Effector memory CD8-positive, alpha-beta T cell (primary cell): Measurements from ENCODE around the gene PLOD2.

Source experiments
- ATAC-seq: fragments of 150-1000 bp; cut with Tn5 transposase; replicated peaks from 2 replicates; pipeline ENCODE4 v1.10.0; 2021; ENCODE audit warnings: mild to moderate bottlenecking, moderate library complexity
- DNase-seq, 3 experiments: peaks; one replicate each; pipeline ENCODE4 v3.0.0; 2021
- H3K27ac Mint-ChIP-seq, 2 donors: one replicate each; pipeline ENCODE4 v1.8.0; 2022; ENCODE audit warnings: mild to moderate bottlenecking in 2 of 2, mixed read lengths in 2 of 2, moderate library complexity in 2 of 2
- H3K27me3 Mint-ChIP-seq, 2 donors: one replicate each; pipeline ENCODE4 v1.8.0; 2022; ENCODE audit warnings: mixed read lengths in 2 of 2
- H3K36me3 Mint-ChIP-seq: one replicate; pipeline ENCODE4 v1.8.0; 2022; ENCODE audit warnings: mild to moderate bottlenecking, moderate library complexity, mixed read lengths; ENCODE audit not compliant: insufficient read depth
- H3K4me1 Mint-ChIP-seq, 2 donors: one replicate each; pipeline ENCODE4 v1.8.0; 2022; ENCODE audit warnings: low read depth in 2 of 2, mixed read lengths in 2 of 2
- H3K4me3 Mint-ChIP-seq, 2 donors: one replicate each; pipeline ENCODE4 v1.8.0; 2022; ENCODE audit warnings: mild to moderate bottlenecking in 2 of 2, mixed read lengths in 2 of 2, moderate library complexity in 2 of 2
- H3K9me3 Mint-ChIP-seq, 2 donors: one replicate each; pipeline ENCODE4 v1.8.0; 2022; ENCODE audit warnings: mixed read lengths in 2 of 2
- total RNA-seq, 9 experiments: gene quantifications; one replicate each; lab custom pipeline; 2026; lab: John Stamatoyannopoulos, UW

Gene PLOD2
- total RNA-seq, result 0 to 10.2 (median 0.06) reads per million in 9 experiments

DNA sequence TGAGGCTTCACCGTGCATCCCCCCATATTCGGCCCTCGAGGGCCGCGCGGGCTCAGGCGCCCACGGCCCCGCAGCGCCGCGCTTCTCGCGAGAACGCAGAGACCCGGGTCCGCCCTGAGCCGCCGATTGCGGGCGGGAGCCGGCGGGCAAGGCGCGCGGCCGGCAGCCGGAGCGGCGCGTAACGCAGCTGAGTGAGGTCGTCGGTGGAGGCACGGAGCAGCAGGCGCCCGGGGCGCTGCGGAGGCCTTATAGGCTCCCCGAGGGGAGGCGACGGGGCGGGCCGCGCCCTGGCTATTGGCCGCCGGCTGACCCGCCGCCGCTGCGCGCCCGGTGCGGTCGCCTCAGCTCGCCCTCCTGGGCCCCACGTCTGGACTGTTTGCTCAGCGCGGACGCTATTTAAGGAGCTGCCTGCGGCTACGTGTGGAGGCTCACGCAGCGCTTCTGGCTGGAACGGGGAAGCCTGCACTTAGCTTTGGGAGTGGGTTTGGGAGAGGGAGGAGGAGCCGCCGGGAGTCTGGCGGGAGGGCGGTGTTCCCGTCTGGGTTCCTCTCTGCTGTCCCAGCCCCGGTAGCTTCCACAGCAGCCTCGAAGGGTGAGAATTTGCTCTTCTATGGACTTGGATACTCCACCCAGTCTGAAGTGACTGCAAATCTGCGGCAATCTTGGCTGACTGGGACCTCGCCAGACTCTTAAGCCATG lies at the start of gene PLOD2:
Gene PLOD2, minus strand, starts transcription at position 221 of the 699 bp plus-strand sequence. Its CDS starts 195 bp downstream, at position 26.
- peaks cover 33 to 44% of the 10 kb centered on the region in 2 donors for H3K27me3 Mint-ChIP-seq
- ATAC-seq (peak; percentile 10), DNase-seq (no peak)

DNA sequence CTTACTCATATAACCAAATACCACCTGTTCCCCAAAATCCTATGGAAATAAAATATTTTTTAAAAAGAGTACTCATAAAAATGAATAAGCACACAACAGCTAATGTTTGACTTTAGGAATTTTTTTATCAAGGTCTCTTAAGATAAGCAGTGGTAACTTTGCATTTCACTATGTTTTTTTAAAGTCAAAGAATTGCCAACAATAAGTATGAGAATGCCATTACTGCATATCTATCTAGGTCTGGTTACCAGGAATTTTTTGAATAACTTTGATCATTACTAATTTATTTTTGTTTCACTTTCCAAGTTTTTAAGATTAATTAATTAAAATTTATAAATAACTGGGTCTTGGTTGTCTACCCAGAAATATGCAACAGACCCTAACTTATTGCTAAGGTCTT lies 48.4 kb upstream of the PLOD2 start:
- peaks cover 4% of the 10 kb centered on the region for H3K36me3 Mint-ChIP-seq

More for the DNA sequence above, at the start of gene PLOD2:
- Mint-ChIP-seq H3K9me3 (peaks cover 0 to 3% of the 10 kb centered on the region in 2 donors), H3K36me3 (no peaks in the 10 kb centered on the region), H3K27ac (no peak within 1 kb of the TSS), H3K4me3 (peak within 1 kb of the TSS; percentile 21 to 61), H3K4me1 (peaks cover 0 to 6% of the 10 kb centered on the region in 2 donors)

DNA sequence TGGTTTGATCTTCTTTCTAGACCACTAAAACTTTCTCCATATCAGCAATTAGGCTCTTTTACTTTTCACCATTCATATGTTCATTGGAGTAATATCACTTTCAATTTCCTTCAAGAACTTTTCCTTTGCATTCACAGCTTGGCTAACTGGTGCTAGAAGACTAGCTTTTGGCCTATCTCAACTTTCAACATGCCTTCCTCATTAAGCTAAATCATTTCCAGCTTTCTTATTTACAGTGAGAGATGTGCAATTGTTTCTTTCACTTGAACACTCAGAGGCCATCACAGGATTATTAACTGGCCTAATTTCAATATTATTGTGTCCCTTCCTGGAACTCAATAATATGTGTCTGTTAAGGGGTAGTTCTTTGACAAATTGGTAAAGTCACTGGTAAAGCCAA lies 42.8 kb upstream of the PLOD2 start:
- ATAC-seq (no peak), DNase-seq (no peak)
- Mint-ChIP-seq H3K9me3 (no peaks in the 10 kb centered on the region), H3K27me3 (no peaks in the 10 kb centered on the region), H3K4me3 (no peak overlapping the region), H3K36me3 (no peaks in the 10 kb centered on the region), H3K27ac (no peak overlapping the region), H3K4me1 (no peaks in the 10 kb centered on the region)

More for the DNA sequence above, 48.4 kb upstream of the PLOD2 start:
- no peak overlapping the region for H3K27ac Mint-ChIP-seq
- H3K9me3 Mint-ChIP-seq, result no peaks in the 10 kb centered on the region
- no peaks in the 10 kb centered on the region for H3K27me3 Mint-ChIP-seq
- no peak overlapping the region for H3K4me3 Mint-ChIP-seq
- no peak for DNase-seq
- H3K4me1 Mint-ChIP-seq, result no peaks in the 10 kb centered on the region
- no peak for ATAC-seq

DNA sequence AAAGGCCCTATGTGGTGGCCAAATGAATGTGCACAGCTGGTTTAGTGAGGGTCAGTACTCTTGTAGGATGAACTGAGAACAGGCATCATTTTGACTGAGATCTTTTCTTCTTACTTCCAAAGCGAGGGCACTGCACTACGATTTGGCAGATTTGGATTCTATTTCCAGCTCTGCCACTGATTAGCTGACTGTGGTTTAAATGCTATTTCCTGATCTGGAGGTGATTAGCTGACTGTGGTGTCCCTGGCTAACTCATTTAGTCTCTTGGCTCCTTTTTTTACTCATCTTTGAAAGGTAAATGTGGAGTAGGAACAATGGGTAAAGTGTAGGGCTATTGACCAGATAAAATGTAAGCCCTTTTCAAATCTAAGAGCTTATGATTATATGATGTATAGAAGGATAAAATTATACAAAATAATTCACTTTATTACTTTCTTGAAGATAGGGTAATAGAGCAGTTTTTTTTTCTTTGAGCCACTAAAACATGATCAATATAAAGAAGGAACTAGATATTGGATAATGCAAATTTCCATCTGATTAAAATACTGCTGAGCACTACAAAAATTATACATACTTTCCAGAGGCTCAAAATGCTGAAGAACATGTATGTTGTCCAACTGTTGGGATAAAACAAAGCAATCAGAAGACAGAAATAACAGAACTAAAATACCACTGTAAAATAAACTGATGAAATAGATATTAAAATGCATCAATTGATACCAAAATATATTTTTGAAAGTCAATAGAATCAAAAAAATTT lies 39.7 kb upstream of the PLOD2 start:
- Mint-ChIP-seq H3K4me3 (no peak overlapping the region), H3K4me1 (no peaks in the 10 kb centered on the region), H3K36me3 (no peaks in the 10 kb centered on the region), H3K27me3 (no peaks in the 10 kb centered on the region), H3K27ac (no peak overlapping the region), H3K9me3 (no peaks in the 10 kb centered on the region)
- ATAC-seq, result no peak
- no peak for DNase-seq

DNA sequence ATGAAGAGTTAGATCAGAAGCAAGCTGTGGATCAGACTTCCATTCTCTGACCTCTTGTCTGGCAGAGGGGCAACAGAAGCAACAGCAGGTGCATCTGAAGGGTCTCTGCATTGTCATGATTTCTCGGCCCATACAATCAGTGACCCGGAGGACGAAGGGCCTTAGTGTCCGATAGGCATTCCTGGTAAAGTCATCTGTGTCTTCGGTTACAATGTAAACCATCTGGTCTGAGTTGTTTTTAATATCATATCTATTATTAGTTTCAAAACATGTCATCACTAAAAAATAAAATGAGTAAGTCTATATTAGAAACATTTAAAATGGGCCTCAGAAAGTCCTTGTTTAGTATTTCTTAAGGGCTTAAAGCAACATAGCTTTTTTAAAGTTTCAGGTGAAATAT lies 38.8 kb upstream of the PLOD2 start:
- Mint-ChIP-seq H3K27ac (no peak overlapping the region), H3K4me3 (no peak overlapping the region), H3K9me3 (no peaks in the 10 kb centered on the region), H3K27me3 (no peaks in the 10 kb centered on the region), H3K4me1 (no peaks in the 10 kb centered on the region), H3K36me3 (no peaks in the 10 kb centered on the region)
- DNase-seq (no peak), ATAC-seq (no peak)

DNA sequence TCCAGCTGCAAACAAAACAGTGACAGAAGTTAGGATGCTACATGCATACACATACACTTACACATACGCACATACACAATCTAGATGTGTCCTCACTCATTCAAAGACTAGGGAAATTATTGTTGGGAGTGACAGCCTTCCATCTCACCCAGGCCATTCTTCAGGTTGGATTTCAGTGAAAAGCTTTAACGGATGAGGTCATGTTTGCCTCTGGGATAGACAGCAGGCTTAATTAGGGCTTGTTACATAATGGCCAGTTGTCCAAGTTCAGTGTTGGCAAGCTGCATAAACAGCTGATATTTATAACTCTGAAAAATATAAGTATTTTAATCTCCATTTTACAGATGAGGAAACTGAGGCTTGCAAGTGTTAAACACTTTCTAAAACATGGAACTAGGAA lies 35.8 kb upstream of the PLOD2 start:
- no peak for ATAC-seq
- Mint-ChIP-seq H3K4me1 (no peaks in the 10 kb centered on the region), H3K4me3 (no peak overlapping the region), H3K9me3 (no peaks in the 10 kb centered on the region), H3K27ac (no peak overlapping the region), H3K36me3 (no peaks in the 10 kb centered on the region), H3K27me3 (no peaks in the 10 kb centered on the region)
- no peak for DNase-seq

DNA sequence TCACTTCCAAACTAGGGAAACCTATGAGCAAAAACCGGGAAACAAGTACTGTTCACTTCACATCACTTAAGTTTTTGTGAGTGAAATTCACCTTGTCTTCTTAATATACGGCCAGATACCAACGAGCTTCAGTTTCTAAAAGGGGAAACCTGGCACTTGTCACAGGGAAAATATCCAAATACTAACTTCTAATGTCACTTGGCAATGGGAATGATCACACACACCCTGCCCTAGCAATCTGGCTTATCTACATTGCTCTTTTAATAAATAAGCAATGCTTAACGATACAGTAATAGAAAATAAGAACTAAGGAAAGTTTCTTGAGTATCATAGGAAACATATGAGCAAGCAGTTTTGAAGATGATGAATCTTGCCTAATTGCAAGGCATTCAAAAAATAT lies 34.6 kb upstream of the PLOD2 start:
- H3K9me3 Mint-ChIP-seq, result no peaks in the 10 kb centered on the region
- no peak overlapping the region for H3K4me3 Mint-ChIP-seq
- ATAC-seq, result no peak
- no peaks in the 10 kb centered on the region for H3K4me1 Mint-ChIP-seq
- DNase-seq, result no peak
- H3K27ac Mint-ChIP-seq, result no peak overlapping the region
- H3K27me3 Mint-ChIP-seq, result no peaks in the 10 kb centered on the region
- H3K36me3 Mint-ChIP-seq, result no peaks in the 10 kb centered on the region

DNA sequence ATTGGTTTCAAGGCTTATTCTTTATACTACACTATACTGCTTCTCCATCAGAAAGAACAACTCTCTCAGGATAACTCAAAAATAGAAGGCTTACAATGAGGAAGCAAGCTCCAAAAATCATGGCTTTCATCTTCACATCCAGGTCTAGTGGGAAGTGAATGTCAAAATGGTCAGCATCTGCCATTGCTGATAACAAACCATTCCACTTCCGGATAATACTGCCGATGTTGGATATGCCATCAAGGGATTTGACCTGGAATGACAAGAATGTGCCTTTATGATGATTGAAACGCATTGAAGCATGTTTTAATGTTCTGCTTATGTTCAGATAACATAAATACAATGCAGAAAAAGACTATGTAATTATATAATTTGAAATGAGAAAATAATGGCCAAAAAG lies 34.0 kb upstream of the PLOD2 start:
- Mint-ChIP-seq H3K36me3 (no peaks in the 10 kb centered on the region), H3K27ac (no peak overlapping the region), H3K4me3 (no peak overlapping the region), H3K27me3 (no peaks in the 10 kb centered on the region), H3K4me1 (no peaks in the 10 kb centered on the region), H3K9me3 (no peaks in the 10 kb centered on the region)
- DNase-seq, result no peak
- ATAC-seq, result no peak

DNA sequence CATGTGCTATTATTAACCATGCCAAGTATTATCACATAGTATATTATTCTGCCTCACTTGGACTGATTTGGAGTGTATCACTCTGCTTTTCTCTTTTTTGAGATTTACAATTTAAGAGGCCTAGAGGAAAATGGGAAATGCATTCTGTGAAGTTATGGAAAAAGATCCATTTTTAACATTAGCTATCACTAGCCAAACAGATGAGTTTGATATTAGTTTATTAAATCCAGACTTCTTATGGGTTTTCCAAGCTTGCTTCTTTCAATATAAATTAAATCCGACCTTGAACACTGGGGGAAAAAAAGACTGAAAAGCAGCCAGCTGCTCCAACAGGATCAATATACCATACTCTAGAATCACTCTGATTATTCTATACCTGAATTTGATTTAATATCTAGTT lies 30.1 kb upstream of the PLOD2 start:
- Mint-ChIP-seq H3K9me3 (no peaks in the 10 kb centered on the region), H3K27me3 (peaks cover 0 to 9% of the 10 kb centered on the region in 2 donors), H3K36me3 (no peaks in the 10 kb centered on the region), H3K27ac (no peak overlapping the region), H3K4me1 (peaks cover 0 to 2% of the 10 kb centered on the region in 2 donors), H3K4me3 (no peak overlapping the region)
- no peak for ATAC-seq
- no peak for DNase-seq

DNA sequence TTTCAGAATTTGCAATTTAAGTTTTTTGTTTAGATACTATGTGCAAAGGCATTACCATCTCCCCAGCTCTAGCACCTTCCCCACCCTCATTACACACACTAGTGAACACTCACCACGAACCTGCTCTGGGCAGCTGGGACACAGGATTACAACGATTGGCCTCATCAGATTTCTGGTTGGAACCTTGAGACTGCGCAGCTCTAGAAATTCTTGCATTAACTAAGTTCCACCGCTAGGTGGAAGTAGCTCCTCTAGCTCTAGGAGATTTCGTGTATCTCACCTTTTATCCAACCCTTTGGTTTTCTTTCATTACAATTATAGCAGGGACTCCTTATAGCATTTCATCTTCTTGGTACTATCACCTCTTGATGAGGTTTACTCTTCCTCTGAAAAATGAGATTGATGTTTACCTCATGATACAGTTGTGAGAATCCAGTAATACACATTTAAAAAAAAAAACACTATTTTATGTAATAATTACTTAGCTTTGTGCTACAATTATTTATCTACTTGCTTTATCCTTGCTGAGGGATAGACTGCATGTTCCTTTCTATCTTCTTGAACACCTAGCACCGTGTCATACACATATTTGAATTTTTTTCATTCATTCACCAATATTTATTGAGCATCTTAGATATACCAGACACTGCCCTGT lies 28.7 kb upstream of the PLOD2 start:
- H3K4me1 Mint-ChIP-seq, result peaks cover 0 to 2% of the 10 kb centered on the region in 2 donors
- no peaks in the 10 kb centered on the region for H3K9me3 Mint-ChIP-seq
- ATAC-seq, result peak; percentile 63
- peaks cover 0 to 9% of the 10 kb centered on the region in 2 donors for H3K27me3 Mint-ChIP-seq
- H3K4me3 Mint-ChIP-seq, result no peak overlapping the region
- no peak overlapping the region for H3K27ac Mint-ChIP-seq
- peak in 2 of 3 experiments; percentile 0 to 1 for DNase-seq
- H3K36me3 Mint-ChIP-seq, result no peaks in the 10 kb centered on the region

DNA sequence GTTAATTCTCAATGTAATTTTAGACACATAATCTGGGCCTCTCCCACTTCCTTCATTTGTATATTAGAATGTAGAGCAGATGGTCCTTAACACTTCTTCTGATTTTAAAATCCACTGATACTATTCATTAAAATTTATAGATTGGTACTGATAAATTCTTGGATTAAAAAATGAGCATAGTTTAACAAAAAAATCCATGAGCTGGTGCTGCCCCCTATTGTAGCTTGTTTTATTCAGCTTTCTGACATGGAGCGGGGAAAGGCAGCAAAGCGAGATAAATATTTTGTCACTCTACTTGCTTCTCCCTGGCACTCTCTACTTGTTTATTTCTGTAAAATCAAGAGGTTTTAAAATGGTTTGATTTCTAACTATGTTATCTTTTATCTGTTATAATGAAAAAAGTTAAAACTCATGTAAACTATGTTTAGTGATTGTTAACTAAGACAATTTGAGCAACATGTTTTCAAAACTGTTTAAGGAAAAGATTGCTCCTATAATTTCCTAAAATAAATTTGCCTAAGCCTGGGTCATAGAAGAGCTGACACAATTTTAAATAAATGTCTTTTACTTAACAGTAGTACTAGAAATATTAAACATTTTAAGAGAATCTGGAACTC lies 26.5 kb upstream of the PLOD2 start:
- DNase-seq (no peak), ATAC-seq (no peak)
- no peaks in the 10 kb centered on the region for H3K36me3 Mint-ChIP-seq
- H3K4me1 Mint-ChIP-seq, result peaks cover 0 to 2% of the 10 kb centered on the region in 2 donors
- no peak overlapping the region for H3K27ac Mint-ChIP-seq
- peaks cover 0 to 9% of the 10 kb centered on the region in 2 donors for H3K27me3 Mint-ChIP-seq
- H3K4me3 Mint-ChIP-seq, result no peak overlapping the region
- no peaks in the 10 kb centered on the region for H3K9me3 Mint-ChIP-seq

DNA sequence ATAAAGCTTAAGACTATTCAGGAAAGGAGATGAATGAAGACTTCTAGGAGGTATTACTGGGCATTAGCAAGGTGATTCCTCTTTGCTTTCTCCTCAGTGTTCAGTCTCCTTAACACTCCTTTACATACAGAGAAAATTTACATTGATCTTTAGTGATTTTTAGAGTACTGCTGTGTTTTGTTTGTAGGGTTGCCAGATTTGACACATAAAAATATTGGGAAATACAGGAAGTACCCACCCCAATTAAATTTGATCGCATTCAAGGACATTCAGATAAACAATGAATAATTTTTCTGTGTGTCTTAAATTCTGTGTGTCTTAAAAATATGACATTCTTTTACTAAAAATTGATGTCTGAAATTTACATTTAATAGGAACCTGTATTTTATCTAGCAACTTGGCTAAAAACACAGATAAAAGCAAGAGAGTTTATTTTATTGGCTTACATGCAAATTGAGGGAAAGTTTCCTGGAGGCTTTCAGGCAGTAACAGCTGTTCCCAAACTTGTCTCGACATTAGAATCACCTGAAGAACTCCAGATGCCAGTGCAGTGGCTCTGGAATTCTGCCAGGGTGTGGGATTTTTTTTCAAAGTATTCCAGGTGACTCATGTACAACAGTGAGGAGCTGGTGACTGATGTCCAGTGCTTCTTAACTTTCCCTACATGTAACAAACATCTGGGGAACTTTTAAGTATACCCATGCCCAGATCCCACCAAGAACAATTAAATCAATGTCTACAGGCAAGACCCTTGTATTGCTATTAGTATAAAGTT lies 23.4 kb upstream of the PLOD2 start:
- ATAC-seq, result no peak
- Mint-ChIP-seq H3K9me3 (no peaks in the 10 kb centered on the region), H3K27ac (no peak overlapping the region)

DNA sequence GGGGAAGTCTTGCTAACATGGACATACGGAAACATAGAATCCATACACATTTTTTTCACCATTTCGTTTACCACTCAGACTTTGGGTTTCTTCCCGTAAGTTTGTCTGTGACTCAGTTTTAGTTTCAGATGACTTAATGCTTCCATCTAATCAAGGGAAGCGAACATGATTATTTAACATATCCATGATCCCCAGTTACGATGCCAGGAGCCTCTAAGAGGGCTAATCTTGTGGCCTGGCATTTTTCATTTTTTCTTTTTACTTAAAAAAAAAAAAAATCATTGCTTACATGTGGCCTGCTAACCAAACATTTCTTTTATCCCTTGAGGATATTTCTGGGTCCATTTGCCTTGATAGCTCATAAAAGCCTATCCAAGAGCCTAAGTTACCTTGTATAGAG lies 20.2 kb upstream of the PLOD2 start:
- Mint-ChIP-seq H3K9me3 (no peaks in the 10 kb centered on the region), H3K4me1 (no peaks in the 10 kb centered on the region), H3K27ac (no peak overlapping the region), H3K4me3 (no peak overlapping the region), H3K27me3 (no peaks in the 10 kb centered on the region), H3K36me3 (no peaks in the 10 kb centered on the region)
- DNase-seq (no peak), ATAC-seq (no peak)

More for the DNA sequence above, 23.4 kb upstream of the PLOD2 start:
- Mint-ChIP-seq H3K36me3 (no peaks in the 10 kb centered on the region), H3K4me1 (peaks cover 0 to under 1% of the 10 kb centered on the region in 2 donors), H3K4me3 (no peak overlapping the region), H3K27me3 (peaks cover 0 to 4% of the 10 kb centered on the region in 2 donors)
- DNase-seq, result no peak
